ENCODE results near the gene GOT1.

- TF ChIP-seq MTA3 (IDR thresholded peaks at IDR 0.05; ENCODE audit: borderline replicate concordance, low read length) (no peak), CTCF (IDR thresholded peaks at IDR 0.05 in 2 of 3, conservative IDR thresholded peaks at IDR 0.05 in 1 of 3; ENCODE audit: control insufficient read depth in 2 of 3, extremely low read depth in 1 of 3, insufficient read depth in 1 of 3, low read depth in 3 of 3, low read length in 3 of 3) (no peak), NR2C2 (IDR thresholded peaks at IDR 0.05; ENCODE audit: borderline replicate concordance, control insufficient read depth, insufficient read length, low read depth) (no peak), ZNF274 (IDR thresholded peaks at IDR 0.05; ENCODE audit: insufficient read depth, insufficient read length) (no peak), POLR2A (IDR thresholded peaks at IDR 0.05; ENCODE audit: low read depth, low read length) (no peak), MXI1 (IDR thresholded peaks at IDR 0.05; ENCODE audit: low read depth, low read length) (no peak), ZNF24 (IDR thresholded peaks at IDR 0.05) (no peak), GABPA (IDR thresholded peaks at IDR 0.05; ENCODE audit: low read depth) (no peak)
These were observed 35.5 kb downstream of the GOT1 start for GRCh38 chr10:99394761-99395386.

Measured in GM12878 (cell line).